Coronary artery (tissue), 2 donors: ENCODE results near the gene RBKS.

Experiments used
- DNase-seq: peaks from one replicate; pipeline ENCODE4 v3.0.0-alpha.2; 2017; ENCODE audit warnings: low spot score
- H3K27ac ChIP-seq, 2 donors: fragments of 200-600 bp; sonication (generic); one replicate each; pipeline ENCODE4 v1.5.1; 2016 to 2019
- H3K4me3 ChIP-seq: fragments of 200-600 bp; sonication (generic); 2 replicates; pipeline ENCODE4 v1.5.1; 2016; ENCODE audit warnings: mild to moderate bottlenecking, moderate library complexity
- CTCF ChIP-seq: fragments of 200-600 bp; sonication (generic); IDR thresholded peaks from one replicate; pipeline ENCODE4 v1.5.1; 2019; ENCODE audit warnings: antibody characterized with exemption

RBKS gene

GRCh38 chr2:27922842-27923241 is 32.7 kb upstream of the RBKS start:
- H3K4me3 ChIP-seq, result no peak overlapping the region
- DNase-seq, result no peak
- H3K27ac ChIP-seq, result no peak overlapping the region
- no peak for TF ChIP-seq CTCF

- no peak overlapping the region for H3K27ac ChIP-seq
- H3K4me3 ChIP-seq, result no peak overlapping the region
- TF ChIP-seq CTCF, result no peak
- DNase-seq, result no peak
These were observed 31.8 kb upstream of the RBKS start for GRCh38 chr2:27921880-27922547.

- no peak for TF ChIP-seq CTCF
- Histone ChIP-seq H3K27ac (no peak overlapping the region), H3K4me3 (no peak overlapping the region)
- no peak for DNase-seq
These were observed 31.2 kb upstream of the RBKS start for GRCh38 chr2:27921424-27921823.

- DNase-seq, result no peak
- Histone ChIP-seq H3K4me3 (no peak overlapping the region), H3K27ac (peak overlapping the region; percentile 36 to 58)
- no peak for TF ChIP-seq CTCF
These were observed 30.1 kb upstream of the RBKS start for GRCh38 chr2:27920148-27920885.

GRCh38 chr2:27916293-27916995 is 26.3 kb upstream of the RBKS start:
- DNase-seq, result no peak
- Histone ChIP-seq H3K27ac (no peak overlapping the region), H3K4me3 (no peak overlapping the region)
- no peak for TF ChIP-seq CTCF

GRCh38 chr2:27915874-27916273 is 25.7 kb upstream of the RBKS start:
- Histone ChIP-seq H3K4me3 (no peak overlapping the region), H3K27ac (peak overlapping the region in 1 of 2 donors; percentile 12)
- DNase-seq, result no peak
- no peak for TF ChIP-seq CTCF
